Measurements from ENCODE around the gene AGO4. TPM values are rescaled to one million over a fixed set of nuclear protein-coding genes. Genes with fewer than 3 reads are reported as not detected.

The AGO4 gene
- total RNA-seq, 1 experiment from 2014 or later: 6.1 TPM

DNA sequence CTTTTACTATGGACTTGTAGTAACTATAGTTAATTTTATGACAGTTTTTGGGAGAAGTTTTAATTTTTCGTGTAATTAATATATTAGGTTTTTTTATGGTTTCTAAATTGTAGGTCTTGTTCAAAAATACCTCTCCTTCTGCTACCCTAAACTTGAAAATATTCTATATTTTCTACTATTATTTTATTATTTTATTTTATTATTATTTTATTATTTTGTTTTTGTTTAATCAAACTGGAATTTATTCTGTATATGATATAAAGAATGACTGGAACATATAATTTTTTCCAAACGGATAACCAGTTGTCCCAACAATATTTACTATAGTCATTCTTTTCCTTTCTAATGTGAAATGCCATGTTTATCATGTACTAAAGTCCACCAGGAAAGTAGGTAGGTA is 17.1 kb upstream of the AGO4 start:
- H3K4me1 ChIP-seq (ENCODE audit: control insufficient read depth in 1 of 2, insufficient read depth in 2 of 2, low read length in 2 of 2): no peaks in the 10 kb centered on the region
- intact Hi-C loops (cut with micrococcal nuclease): no loop called here
- H3K9me3 ChIP-seq (ENCODE audit: control insufficient read depth in 1 of 2, insufficient read depth in 1 of 2, low read depth in 1 of 2, low read length in 2 of 2): no peaks in the 10 kb centered on the region
- no peak overlapping the region for H3K27ac ChIP-seq (ENCODE audit: low read depth, low read length)
- ChIA-PET POLR2A (no interaction called here), CTCF (no interaction called here), RAD21 (ENCODE audit: low non-redundant PET in 1 of 2, low total read pairs in 2 of 2, uncharacterized antibody in 2 of 2, unreplicated experiment in 2 of 2) (no interaction called here)
- no peak overlapping the region for H3K9ac ChIP-seq (ENCODE audit: low read length)
- H3K27me3 ChIP-seq (ENCODE audit: insufficient read depth, low read length): no peaks in the 10 kb centered on the region
- no peaks in the 10 kb centered on the region for H3K9me2 ChIP-seq (ENCODE audit: insufficient read depth)
- no peak for ATAC-seq
- H2AFZ ChIP-seq (ENCODE audit: low read depth, low read length, poor library complexity, severe bottlenecking): no peak overlapping the region
- TF ChIP-seq POLR2AphosphoS5 (IDR thresholded peaks at IDR 0.05; ENCODE audit: low read depth, low read length): no peak
- no peak for TF ChIP-seq SP1 (IDR thresholded peaks at IDR 0.05; ENCODE audit: low read depth)
- TF ChIP-seq ZFX (IDR thresholded peaks at IDR 0.05): no peak
- TF ChIP-seq POLR2A (IDR thresholded peaks at IDR 0.05; ENCODE audit: borderline replicate concordance, extremely low read depth, insufficient read depth, insufficient read length): no peak
- TF ChIP-seq, protein P1, sequence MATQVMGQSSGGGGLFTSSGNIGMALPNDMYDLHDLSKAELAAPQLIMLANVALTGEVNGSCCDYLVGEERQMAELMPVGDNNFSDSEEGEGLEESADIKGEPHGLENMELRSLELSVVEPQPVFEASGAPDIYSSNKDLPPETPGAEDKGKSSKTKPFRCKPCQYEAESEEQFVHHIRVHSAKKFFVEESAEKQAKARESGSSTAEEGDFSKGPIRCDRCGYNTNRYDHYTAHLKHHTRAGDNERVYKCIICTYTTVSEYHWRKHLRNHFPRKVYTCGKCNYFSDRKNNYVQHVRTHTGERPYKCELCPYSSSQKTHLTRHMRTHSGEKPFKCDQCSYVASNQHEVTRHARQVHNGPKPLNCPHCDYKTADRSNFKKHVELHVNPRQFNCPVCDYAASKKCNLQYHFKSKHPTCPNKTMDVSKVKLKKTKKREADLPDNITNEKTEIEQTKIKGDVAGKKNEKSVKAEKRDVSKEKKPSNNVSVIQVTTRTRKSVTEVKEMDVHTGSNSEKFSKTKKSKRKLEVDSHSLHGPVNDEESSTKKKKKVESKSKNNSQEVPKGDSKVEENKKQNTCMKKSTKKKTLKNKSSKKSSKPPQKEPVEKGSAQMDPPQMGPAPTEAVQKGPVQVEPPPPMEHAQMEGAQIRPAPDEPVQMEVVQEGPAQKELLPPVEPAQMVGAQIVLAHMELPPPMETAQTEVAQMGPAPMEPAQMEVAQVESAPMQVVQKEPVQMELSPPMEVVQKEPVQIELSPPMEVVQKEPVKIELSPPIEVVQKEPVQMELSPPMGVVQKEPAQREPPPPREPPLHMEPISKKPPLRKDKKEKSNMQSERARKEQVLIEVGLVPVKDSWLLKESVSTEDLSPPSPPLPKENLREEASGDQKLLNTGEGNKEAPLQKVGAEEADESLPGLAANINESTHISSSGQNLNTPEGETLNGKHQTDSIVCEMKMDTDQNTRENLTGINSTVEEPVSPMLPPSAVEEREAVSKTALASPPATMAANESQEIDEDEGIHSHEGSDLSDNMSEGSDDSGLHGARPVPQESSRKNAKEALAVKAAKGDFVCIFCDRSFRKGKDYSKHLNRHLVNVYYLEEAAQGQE (IDR thresholded peaks at IDR 0.05; ENCODE audit: low read depth): no peak
- TF ChIP-seq RAD21 (IDR thresholded peaks at IDR 0.05; ENCODE audit: low read depth): no peak
- no peak for TF ChIP-seq SRF (IDR thresholded peaks at IDR 0.05; ENCODE audit: low read depth)
- TF ChIP-seq ZBTB33 (IDR thresholded peaks at IDR 0.05; ENCODE audit: extremely low read depth, insufficient replicate concordance, low read length): no peak
- TF ChIP-seq SIN3A (IDR thresholded peaks at IDR 0.05; ENCODE audit: low read depth): no peak
- TF ChIP-seq, protein P2, sequence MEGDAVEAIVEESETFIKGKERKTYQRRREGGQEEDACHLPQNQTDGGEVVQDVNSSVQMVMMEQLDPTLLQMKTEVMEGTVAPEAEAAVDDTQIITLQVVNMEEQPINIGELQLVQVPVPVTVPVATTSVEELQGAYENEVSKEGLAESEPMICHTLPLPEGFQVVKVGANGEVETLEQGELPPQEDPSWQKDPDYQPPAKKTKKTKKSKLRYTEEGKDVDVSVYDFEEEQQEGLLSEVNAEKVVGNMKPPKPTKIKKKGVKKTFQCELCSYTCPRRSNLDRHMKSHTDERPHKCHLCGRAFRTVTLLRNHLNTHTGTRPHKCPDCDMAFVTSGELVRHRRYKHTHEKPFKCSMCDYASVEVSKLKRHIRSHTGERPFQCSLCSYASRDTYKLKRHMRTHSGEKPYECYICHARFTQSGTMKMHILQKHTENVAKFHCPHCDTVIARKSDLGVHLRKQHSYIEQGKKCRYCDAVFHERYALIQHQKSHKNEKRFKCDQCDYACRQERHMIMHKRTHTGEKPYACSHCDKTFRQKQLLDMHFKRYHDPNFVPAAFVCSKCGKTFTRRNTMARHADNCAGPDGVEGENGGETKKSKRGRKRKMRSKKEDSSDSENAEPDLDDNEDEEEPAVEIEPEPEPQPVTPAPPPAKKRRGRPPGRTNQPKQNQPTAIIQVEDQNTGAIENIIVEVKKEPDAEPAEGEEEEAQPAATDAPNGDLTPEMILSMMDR (IDR thresholded peaks at IDR 0.05 in 2 of 3, conservative IDR thresholded peaks at IDR 0.05 in 1 of 3; ENCODE audit: borderline replicate concordance in 1 of 3, insufficient read depth in 1 of 3, low read depth in 2 of 3, low read length in 2 of 3): no peak
- TF ChIP-seq ZNF274 (IDR thresholded peaks at IDR 0.05; ENCODE audit: low read depth, low read length): no peak
- H3K36me3 ChIP-seq (ENCODE audit: control insufficient read depth in 1 of 2, insufficient read depth in 2 of 2, low read length in 2 of 2): no peaks in the 10 kb centered on the region
- no peak for DNase-seq (ENCODE audit: low read depth, low spot score)
- H4K20me1 ChIP-seq (ENCODE audit: insufficient read depth): no peaks in the 10 kb centered on the region
- H3K4me2 ChIP-seq (ENCODE audit: low read length): no peak overlapping the region
- no peaks in the 10 kb centered on the region for H3K79me2 ChIP-seq (ENCODE audit: insufficient read depth, low read length)
- no peak overlapping the region for H3K4me3 ChIP-seq (replicated peaks in 1 of 2; ENCODE audit: low read depth in 1 of 2, low read length in 2 of 2)
- BruUV-seq (replicated peaks): no TSS peak
